ENCODE data around the gene FOXE3. TPM values are rescaled to one million over a fixed set of nuclear protein-coding genes. Genes with fewer than 3 reads are reported as not detected.

The FOXE3 gene
- polyA plus RNA-seq, 2 of the 4 experiments (the other 2 are of a cell fraction), result 0.08 TPM; not detected in 1

GRCh38 chr1:47405697-47406096 is 10.4 kb upstream of the FOXE3 start:
- WGBS (ENCODE audit: missing lambda C conversion rate), result 95% methylated on average over 5 of the region's 5 CpGs
- ChIA-PET POLR2A (no interaction called here), CTCF (interaction anchor here (1.4 kb wide), 1 partner anchor 17 kb away, joined by 3 read pairs; no protein-coding TSS in a partner anchor)
- Histone ChIP-seq H3K4me1 (no peaks in the 10 kb centered on the region), H3K27ac (no peak overlapping the region), H3K4me2 (no peak overlapping the region), H3K4me3 (no peak overlapping the region), H3K9me3 (no peaks in the 10 kb centered on the region)
- FAIRE-seq, result no peak
- TF ChIP-seq RAD21 (conservative IDR thresholded peaks at IDR 0.05 in 1 of 2, IDR thresholded peaks at IDR 0.05 in 1 of 2), result no peak
- TF ChIP-seq CHD2 (IDR thresholded peaks at IDR 0.05; ENCODE audit: low read length, partially characterized antibody), result no peak
- TF ChIP-seq CHD4 (IDR thresholded peaks at IDR 0.05; ENCODE audit: borderline replicate concordance), result no peak
- TF ChIP-seq POLR2A (IDR thresholded peaks at IDR 0.05; ENCODE audit: low read length), result no peak
- TF ChIP-seq PBX3 (IDR thresholded peaks at IDR 0.05), result no peak
- no peak for TF ChIP-seq BCL3 (IDR thresholded peaks at IDR 0.05)
- TF ChIP-seq JUNB (IDR thresholded peaks at IDR 0.05), result no peak
- TF ChIP-seq NR3C1 (IDR thresholded peaks at IDR 0.05), result no peak
- no peak for TF ChIP-seq HMGXB4 (CRISPR knock-in tag; IDR thresholded peaks at IDR 0.05; ENCODE audit: borderline replicate concordance)
- TF ChIP-seq CTCF (IDR thresholded peaks at IDR 0.05), result no peak
- TF ChIP-seq PHF8 (IDR thresholded peaks at IDR 0.05; ENCODE audit: borderline replicate concordance, low read depth), result no peak
- no peak for DNase-seq (ENCODE audit: low read depth in 1 of 2, low spot score in 1 of 2)
- ATAC-seq, result no peak

GRCh38 chr1:47406966-47407365 is 9.1 kb upstream of the FOXE3 start:
- H3K9me3 ChIP-seq, result no peaks in the 10 kb centered on the region
- ATAC-seq, result no peak
- TF ChIP-seq ELK1 (IDR thresholded peaks at IDR 0.05; ENCODE audit: low read depth, low read length) (no peak), BHLHE40 (IDR thresholded peaks at IDR 0.05; ENCODE audit: low read depth, low read length) (no peak), RAD21 (conservative IDR thresholded peaks at IDR 0.05 in 1 of 2, IDR thresholded peaks at IDR 0.05 in 1 of 2) (no peak), EP300 (IDR thresholded peaks at IDR 0.05) (no peak), SMC3 (IDR thresholded peaks at IDR 0.05) (no peak), HEYL (CRISPR knock-in tag; IDR thresholded peaks at IDR 0.05) (no peak), RCOR1 (IDR thresholded peaks at IDR 0.05; ENCODE audit: low read depth, low read length) (no peak), PHF8 (IDR thresholded peaks at IDR 0.05; ENCODE audit: borderline replicate concordance, low read depth) (no peak), MAFK (IDR thresholded peaks at IDR 0.05; ENCODE audit: partially characterized antibody) (no peak), NFE2L2 (conservative IDR thresholded peaks at IDR 0.05; ENCODE audit: low read length) (no peak), E2F6 (IDR thresholded peaks at IDR 0.05; ENCODE audit: borderline replicate concordance, low read depth) (no peak), MAZ (IDR thresholded peaks at IDR 0.05; ENCODE audit: borderline replicate concordance, low read depth, low read length) (no peak), KDM5A (IDR thresholded peaks at IDR 0.05) (no peak)
- no peak overlapping the region for H3K27ac ChIP-seq
- H3K4me1 ChIP-seq, result no peaks in the 10 kb centered on the region
- no peak for DNase-seq (ENCODE audit: low read depth in 1 of 2, low spot score in 1 of 2)
- no peak for FAIRE-seq
- WGBS (ENCODE audit: missing lambda C conversion rate), result 68% methylated on average over 5 of the region's 5 CpGs
- CTCF ChIA-PET, result interaction anchor here (1.4 to 2.4 kb wide), 3 partner anchors 17 to 29 kb away, joined by 4 to 8 read pairs (median 5); no protein-coding TSS in a partner anchor
- no peak overlapping the region for H3K4me3 ChIP-seq
- POLR2A ChIA-PET, result no interaction called here
- no peak overlapping the region for H3K4me2 ChIP-seq

Data from A549 (cell line).